SK-N-SH treated with all-trans-retinoic acid at 6 μM for 48 hours (cell line): ENCODE results near the gene FBXL19.

Experiments used
- CREB5 ChIP-seq: fragments of 250-450 bp; sonication (Bioruptor Pico); IDR thresholded peaks from 2 replicates; pipeline ENCODE4 v1.5.1; 2020; ENCODE audit warnings: low read depth, mild to moderate bottlenecking, moderate library complexity
- CSDC2 ChIP-seq: fragments of 250-450 bp; sonication (Bioruptor Pico); IDR thresholded peaks from 2 replicates; pipeline ENCODE4 v1.5.0; 2020; ENCODE audit warnings: mild to moderate bottlenecking, moderate library complexity
- OSR1 ChIP-seq: fragments of 250-450 bp; sonication (Bioruptor Pico); IDR thresholded peaks from 2 replicates; pipeline ENCODE4 v1.8.0; 2022; ENCODE audit warnings: moderate library complexity, mild to moderate bottlenecking, inconsistent platforms
- ZNF8 ChIP-seq: fragments of 450-650 bp; formaldehyde crosslinking; IDR thresholded peaks from 2 replicates; pipeline ENCODE4 v1.5.0; 2020; ENCODE audit warnings: mild to moderate bottlenecking, moderate library complexity

- no peak for TF ChIP-seq CREB5 (CRISPR knock-in tag)
- no peak for TF ChIP-seq CSDC2 (CRISPR knock-in tag)
- no peak for TF ChIP-seq OSR1 (CRISPR knock-in tag)
- TF ChIP-seq ZNF8 (CRISPR knock-in tag) = no peak
Observed at GRCh38 chr16:30991052-30991451, 67.7 kb downstream of the FBXL19 start.
